Activated gamma-delta T cell (primary cell): ENCODE measurements around the gene CYTL1.

ENCODE experiments used
- DNase-seq: peaks from one replicate; lab custom pipeline; 2025; lab: John Stamatoyannopoulos, UW

The CYTL1 gene

GRCh38 chr4:4968161-4968725 is 51.0 kb downstream of the CYTL1 start:
- no peak for DNase-seq
